GM12874 (cell line): ENCODE measurements around the gene LIMK1.
A peak's percentile ranks its signal among the peaks of the same experiment; 100 is the strongest.

Source experiments
- TF ChIP-seq, protein P1 (sequence below): IDR thresholded peaks from 2 replicates; pipeline ENCODE4 v1.5.1; 2011; ENCODE audit warnings: low read depth, mild to moderate bottlenecking, control low read depth, low read length, moderate library complexity; ENCODE audit not compliant: insufficient read depth

LIMK1 gene

DNA sequence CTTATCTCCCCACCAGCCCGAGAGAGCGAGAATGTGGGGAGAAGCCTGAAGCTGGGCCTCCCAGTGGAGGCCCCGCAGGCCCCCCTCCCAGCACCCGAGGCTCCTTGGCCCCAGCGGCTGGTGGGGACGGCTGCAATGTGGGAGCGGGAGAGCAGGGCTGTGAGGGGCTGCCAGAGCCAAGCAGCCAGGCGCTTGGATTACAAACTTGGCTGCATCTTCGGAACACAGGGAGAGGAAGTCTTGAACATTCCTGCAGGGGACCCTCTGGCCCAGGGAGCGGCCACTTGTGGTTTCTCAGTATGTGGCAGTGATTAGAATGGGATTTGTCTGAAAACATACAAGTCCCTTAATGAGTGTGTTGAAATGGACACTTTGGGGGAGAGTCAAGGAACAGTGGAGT, 32.4 kb upstream of the LIMK1 start:
- TF ChIP-seq, protein P1, sequence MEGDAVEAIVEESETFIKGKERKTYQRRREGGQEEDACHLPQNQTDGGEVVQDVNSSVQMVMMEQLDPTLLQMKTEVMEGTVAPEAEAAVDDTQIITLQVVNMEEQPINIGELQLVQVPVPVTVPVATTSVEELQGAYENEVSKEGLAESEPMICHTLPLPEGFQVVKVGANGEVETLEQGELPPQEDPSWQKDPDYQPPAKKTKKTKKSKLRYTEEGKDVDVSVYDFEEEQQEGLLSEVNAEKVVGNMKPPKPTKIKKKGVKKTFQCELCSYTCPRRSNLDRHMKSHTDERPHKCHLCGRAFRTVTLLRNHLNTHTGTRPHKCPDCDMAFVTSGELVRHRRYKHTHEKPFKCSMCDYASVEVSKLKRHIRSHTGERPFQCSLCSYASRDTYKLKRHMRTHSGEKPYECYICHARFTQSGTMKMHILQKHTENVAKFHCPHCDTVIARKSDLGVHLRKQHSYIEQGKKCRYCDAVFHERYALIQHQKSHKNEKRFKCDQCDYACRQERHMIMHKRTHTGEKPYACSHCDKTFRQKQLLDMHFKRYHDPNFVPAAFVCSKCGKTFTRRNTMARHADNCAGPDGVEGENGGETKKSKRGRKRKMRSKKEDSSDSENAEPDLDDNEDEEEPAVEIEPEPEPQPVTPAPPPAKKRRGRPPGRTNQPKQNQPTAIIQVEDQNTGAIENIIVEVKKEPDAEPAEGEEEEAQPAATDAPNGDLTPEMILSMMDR = no peak

DNA sequence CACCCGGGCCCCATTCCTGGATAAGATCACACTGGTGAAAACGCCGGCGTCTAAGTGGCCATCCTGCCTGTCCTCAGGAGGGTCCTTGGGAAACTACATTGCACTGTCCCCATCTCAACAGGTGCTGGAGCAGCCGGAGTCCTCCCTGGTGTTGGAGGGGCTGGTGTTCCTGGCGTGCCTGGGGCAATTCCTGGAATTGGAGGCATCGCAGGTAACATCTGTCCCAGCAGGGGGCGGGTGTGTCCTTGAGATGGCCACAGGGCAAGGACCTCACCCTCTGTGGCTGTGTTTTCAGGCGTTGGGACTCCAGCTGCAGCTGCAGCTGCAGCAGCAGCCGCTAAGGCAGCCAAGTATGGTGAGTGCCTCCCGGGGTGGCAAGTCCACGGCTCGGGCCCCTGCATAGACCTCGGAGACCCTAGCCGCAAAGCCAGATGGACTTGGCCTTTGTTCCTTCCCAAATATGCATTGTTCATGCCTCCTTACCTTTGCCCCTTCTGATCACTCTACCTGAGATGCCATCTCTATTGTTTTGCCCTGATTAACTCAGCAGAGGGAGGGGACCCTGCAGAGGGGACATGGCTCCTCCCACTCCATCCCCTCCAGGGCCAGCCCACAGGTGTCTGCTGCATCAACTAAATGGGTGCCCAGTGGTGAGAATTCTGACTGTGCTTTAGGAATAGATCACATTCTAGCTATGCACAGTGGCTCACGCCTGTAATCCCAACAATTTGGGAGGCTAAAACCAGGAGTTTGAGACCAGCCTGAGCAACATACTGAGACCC, 31.8 kb upstream of the LIMK1 start:
- TF ChIP-seq, protein P1 = peak; percentile 35; the same call in 1 of the 2 replicates

DNA sequence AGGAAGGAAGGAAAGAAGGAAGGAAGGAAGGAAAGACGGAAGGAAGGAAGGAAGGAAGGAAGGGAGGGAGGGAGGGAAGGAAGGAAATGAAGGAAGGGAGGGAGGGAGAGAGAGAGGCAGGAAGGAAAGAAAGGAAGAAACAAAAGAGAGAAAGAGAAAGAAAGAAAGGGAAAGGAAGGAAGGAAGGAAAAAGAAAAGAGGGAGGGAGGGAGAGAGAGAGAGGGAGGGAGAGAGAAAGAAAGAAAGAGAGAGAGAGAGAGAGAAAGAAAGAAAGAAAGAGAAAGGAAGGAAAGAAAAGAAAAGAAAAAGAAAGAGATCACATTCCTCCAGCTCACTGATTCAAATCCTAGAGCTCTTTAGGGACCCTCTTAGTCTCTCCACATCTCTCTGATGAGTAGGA, 31.0 kb upstream of the LIMK1 start:
- TF ChIP-seq, protein P1 = no peak

DNA sequence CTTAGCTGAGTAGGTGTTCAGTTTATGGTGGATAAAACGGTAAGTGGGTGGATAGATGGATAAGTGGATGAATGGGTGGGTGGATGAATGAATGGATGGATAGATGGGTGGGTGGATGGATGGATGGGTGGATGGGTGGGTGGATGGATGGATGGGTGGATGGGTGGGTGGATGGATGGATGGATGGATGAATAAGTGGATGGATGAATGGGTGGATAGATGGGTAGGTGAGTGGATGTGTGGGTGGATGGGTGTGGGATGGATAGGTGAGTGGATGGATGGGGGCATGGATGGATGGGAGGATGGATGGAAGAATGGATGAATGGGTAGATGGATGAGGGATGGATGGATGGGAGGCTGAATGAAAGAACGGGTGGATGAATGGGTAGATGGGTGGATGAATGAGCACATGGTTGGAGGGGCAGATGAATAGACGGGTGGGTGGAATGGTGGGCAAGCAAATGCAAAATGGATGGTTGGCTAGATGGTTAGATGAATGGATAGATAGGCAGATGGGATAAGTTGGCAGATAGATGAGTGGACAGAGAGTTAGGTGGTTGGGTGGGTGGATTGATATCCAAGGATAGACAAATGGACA, 29.9 kb upstream of the LIMK1 start:
- TF ChIP-seq, protein P1 = no peak

DNA sequence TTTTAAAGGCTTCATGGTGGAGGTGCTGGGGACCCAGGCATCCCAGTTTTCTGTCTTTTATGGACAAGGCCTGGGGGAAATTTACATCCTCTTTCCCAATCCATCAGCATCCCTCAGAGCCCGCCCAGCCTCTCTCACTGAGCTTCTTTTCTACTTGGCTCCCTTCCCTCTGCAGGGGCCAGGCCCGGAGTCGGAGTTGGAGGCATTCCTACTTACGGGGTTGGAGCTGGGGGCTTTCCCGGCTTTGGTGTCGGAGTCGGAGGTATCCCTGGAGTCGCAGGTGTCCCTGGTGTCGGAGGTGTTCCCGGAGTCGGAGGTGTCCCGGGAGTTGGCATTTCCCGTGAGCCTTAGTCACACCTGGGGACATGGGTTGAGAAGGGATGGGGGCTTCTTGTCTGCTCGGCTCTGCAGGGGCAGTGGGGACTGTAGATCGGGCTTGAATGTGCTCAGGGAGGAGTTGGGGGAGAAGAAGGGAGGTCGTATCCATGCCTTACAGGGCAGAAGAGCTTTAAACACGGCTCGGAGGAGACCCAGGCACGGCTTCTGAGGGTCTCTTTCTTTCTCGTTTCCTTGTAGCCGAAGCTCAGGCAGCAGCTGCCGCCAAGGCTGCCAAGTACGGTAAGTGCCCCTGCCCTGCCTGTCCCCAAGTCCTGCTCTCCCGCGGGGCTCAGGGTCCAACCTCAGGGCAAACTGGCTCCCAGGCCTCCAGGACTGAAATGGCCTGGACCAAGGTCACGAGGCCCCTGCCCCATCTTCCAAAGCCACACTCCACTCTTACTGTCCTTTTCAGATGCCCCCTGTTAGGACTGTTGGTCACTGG, 27.3 kb upstream of the LIMK1 start:
- TF ChIP-seq, protein P1 = no peak

DNA sequence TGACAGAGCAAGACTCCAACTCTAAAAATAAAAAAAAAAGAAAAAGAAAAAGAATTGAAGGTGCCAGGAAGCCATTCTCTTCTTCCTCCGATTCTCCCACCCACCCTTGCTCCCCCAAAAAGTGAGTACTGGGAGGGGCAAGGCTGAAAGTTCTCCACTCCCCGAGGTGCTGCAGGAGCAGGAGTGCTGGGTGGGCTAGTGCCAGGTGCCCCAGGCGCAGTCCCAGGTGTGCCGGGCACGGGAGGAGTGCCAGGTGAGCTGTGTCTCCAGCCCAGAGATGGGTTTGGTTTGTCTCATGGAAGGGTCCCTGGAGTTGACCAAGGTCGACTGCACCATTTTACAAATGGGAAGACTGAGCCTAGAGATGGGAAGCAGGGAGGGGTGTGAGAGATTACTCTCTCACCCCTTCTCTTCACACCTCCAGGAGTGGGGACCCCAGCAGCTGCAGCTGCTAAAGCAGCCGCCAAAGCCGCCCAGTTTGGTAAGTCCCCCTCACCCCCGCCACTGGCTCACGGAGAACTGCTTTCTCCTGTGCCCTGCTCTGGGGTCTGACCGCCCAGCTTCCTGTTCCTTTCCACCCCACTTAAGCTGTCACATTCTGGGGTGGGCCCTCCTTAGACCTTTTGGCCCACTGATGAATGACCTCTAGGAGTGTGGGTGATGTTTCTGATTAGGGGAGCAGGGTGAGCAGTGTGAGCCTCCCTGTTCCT, 26.2 kb upstream of the LIMK1 start:
- TF ChIP-seq, protein P1 = no peak
